Activated gamma-delta T cell treated with anti-CD3 and anti-CD28 coated beads, Interleukin-2, amount 50 U/mL, for 16 hours (primary cell): ENCODE measurements around the gene SPIRE1.

Experiments used
- DNase-seq: peaks from one replicate; pipeline ENCODE4 v3.0.0-alpha.2; 2020; ENCODE audit warnings: low read depth

Gene SPIRE1

DNA sequence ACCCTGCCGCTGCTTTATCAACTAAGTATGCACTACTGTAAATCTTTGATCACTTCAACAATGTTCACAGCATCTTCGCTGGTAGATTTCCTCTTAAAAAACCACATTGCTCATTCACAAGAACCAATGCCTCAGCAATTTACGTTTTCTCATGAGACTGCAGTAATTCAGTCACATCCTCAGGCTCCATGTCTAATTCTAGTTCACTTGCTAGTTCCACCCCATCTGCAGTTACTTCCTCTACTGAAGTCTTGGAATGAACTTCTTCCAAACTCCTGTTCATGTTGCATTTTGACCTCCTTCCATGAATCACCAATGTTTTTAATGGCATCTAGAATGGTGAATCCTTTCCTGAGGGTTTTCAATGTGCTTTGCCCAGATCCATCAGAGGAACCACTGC is 214.4 kb downstream of the SPIRE1 start:
- no peak for DNase-seq

DNA sequence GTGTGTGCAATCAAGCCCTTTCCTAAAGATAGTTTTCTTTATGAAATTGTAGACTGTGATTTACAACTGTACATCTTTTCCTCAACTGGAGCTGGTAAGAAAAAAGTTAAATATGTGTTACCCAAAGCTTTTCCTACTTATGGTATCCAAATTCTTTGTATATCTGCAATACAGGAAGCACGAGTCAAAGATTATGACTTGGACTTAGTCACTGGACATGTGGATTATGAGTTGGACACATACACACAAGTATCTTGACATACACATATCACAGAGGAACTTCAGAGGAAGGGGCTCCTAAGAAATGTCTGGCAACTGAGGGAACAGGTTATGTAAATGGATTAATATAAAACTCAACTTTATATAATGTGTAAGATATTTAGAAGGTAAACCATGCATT is 215.0 kb downstream of the SPIRE1 start:
- no peak for DNase-seq

DNA sequence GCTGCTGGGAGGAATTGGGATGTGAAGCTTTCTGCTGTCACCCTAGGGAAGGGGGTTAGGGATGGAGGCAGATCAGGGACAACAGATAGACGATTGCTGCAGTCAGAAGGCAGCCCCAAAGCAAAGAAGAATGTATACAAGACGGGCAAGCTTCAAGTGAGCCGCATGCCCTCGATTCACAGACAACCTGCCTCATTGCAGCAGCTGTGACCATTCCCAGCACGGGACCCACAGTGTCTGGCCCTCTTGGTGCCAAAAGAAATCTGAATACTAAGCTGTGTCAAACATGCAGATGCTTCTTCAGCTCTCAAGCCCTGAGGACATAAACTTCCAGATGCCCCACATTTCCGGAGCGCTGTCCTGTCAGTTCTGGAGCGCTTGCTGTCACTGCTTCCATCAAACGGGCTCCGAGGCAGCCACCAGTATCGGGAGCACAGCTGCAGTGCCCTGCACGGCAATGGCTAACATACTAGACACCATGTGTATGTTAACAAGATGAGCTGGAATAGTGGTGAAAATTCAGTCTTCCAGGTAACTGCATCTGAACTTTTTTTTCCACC is 216.4 kb downstream of the SPIRE1 start:
- DNase-seq: no peak

DNA sequence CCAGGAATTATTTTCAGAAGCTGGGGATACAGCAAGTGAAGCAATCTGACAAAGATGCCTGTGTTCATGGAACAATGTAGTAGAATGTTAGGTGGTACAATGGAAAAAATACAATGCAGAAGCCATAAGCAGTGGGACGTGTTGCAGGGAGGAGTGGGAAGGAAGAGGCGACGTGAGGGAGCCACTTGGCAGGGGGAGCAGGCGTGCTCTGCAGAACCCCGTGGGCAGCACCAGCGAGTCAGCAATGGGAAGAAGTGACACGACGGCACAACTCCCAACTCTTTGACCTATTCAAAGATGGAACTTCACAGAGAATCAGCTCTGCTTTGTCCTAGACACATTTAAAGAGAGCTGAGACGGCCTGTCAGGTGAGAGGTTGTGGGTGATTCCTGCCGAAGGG is 219.7 kb downstream of the SPIRE1 start:
- DNase-seq: no peak

DNA sequence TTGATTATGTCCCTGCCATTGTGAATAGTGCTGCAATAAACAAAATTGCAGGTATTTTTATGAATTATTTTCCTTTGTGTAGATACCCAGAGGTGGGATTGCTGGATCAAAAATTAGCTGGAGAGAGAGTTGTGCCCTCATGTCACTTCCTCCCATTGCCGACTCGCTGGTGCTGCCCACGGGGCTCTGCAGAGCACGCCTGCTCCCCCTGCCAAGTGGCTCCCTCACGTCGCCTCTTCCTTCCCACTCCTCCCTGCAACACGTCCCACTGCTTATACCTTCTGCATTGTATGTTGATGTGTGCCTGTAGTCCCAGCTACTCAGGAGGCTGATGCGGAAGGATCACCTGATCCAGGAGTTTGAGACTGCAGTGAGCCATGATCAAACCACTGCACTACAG is 222.0 kb downstream of the SPIRE1 start:
- DNase-seq: no peak

DNA sequence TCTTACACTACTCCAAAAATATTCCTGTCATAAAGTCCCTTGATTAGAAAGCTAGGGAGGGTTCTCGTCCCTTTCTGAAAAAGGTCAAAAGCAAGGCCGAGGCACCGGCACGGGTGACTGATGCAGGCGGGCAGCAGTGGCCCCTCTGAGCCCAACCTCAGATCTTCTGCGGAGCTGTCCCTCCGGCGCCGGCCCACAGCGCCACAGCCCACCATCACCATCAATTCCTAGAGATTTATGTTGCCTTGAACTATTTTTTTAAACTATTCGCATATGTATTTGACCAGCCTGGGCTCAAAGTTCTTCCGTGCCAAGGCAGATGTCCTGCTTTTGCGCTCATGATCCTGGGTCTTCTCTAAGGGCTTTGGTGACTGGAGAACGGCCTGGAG is 223.4 kb downstream of the SPIRE1 start:
- no peak for DNase-seq

DNA sequence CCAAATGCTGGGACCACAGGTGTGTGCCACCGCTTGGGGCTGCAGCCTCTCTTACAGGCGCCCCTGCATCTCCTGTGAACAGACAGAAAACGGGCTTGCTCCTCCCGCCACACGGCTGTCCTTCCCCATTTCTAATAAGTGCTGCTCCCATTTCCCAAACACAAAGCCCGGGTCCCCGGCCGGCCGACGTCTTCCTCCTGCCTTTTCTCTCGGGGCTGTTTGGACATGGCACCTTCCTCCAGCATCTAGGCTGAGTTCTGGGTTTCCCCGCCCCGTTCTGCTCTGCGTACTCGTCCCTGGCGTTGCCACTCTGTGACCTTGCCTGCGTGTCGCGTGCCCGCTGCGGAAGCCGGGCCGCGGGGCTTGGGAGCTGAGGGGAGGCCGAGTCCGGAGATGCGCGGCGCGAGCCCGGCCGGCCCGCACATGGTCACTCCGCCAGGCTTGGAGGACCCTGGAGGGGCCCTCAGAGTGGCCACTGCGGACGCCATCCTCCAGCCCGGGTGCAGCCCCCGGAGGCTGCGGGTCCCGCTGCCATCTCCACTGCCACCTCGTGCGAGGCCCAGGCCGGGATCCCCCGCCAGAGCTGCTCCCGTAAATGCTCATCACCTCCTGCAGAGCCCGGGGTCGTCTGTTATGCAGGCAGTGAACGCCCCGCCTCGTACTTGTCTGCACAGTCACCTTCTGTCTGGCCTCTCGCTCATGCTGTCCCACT is 223.9 kb downstream of the SPIRE1 start:
- no peak for DNase-seq

DNA sequence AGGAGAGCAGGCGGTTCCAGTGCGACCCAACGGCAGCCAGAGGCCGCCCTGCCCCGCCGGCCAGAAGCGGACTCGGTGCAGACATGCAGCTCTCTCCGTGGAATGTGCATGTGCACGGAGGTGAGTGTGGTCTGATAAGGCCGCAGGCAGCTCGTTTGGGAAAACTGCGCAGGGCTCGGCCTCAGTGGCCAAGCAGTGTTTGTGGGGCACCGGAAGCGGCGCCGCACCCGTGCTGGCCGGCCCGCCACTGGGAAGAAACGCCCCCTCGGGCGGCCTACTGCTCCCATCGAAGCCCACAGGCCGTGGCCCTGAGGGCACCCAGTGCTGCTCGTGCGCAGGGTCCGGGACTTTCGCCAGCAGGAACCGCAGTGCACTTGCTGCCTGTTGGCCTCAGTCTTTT is 225.0 kb downstream of the SPIRE1 start:
- no peak for DNase-seq

DNA sequence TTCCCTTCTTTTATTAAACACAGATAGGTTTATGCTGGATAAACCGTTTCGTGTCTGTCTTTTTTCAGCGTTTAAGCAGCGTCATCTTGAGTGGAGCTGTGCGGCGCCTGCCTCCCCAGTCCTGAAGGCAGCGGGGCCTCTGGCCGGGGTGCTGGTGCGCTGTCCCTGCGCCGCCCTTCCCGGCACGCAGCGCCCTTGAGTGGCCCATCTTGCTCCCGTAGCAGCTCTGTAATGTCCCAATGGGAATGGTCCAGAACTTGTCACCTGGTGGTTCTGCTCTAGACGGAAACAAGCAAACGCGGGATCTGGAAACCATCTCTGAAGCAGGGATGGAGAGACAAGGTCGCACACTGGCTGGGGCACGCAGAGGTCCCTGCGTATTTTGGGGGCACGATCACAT is 225.7 kb downstream of the SPIRE1 start:
- no peak for DNase-seq

DNA sequence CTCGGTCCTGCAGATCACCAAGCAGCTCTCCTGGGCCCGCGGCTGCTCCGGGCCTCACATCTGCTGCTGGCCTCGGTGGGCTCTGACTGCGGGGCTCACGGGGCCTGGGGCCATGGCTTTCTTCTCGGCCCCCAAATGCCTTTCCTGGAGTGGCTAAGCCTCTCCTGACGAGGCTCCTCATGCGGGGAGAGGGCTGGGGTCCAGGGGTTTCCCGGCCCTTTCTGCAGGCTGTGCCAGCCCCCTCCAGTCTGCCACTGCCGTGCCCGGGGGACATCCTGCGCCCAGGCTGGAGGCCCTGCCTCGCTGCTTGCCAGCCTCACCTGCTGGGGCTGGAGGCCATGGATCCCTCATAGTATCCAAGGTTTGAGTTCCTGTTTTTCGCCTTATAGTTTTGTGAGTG is 226.3 kb downstream of the SPIRE1 start:
- no peak for DNase-seq

DNA sequence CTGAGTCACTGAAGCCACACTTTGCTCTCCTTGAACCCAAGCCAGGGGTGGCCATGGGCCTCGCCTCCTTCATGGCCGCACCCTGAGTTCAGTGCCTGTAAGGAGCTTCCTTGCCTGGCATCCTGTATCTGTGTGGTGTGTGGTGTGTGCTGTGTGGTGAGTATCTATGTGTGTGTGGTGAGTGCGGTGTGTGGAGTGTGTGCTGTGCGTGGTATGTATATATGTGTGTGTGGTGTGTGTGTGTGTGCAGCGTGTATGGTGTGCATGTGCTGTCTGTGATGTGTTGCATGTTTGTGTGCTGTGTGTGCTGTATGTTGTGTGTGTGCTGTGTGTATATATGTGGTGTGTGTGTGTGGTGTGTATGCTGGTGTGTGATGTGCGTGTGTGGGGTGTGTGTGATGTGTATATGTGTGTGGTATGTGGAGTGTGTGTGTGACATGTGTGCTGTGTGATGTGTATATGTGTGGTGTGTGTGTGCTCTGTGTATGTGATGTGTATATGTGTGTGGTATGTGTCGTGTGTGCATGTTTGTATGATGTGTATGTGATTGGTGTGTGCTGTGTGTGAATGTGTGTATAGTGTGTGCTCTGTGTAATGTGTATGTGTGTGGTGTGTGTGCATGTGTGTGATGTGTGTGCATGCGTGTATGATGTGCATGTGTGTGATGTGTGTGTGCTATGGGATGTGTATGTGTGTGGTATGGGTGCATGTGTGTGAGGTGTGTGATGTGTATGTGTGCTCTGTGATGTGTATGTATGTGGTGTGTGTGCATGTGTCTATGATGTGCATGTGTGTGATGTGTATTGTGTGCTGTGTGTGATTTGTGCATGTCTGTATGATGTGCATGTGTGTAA is 227.5 kb downstream of the SPIRE1 start:
- DNase-seq: no peak

DNA sequence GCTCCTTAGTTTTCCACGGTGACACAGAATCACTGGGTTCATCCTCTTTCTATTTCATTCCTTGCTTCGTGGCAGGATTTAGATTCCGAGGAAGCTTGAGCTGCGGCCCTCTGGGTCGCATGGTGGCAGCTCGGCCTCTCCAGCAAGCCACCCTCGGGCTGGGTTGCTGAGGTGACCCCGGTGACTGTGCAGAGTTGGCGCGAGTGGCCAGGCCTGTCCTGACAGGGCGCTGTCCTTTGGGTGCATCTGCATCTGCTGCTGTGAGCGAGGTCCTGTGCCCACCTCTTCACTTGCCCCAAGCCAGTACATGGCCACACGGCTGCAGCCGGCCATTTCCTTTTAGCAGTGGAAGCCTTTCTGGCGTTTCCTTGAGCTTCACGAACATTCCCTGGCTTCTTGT is 228.4 kb downstream of the SPIRE1 start:
- DNase-seq: no peak

DNA sequence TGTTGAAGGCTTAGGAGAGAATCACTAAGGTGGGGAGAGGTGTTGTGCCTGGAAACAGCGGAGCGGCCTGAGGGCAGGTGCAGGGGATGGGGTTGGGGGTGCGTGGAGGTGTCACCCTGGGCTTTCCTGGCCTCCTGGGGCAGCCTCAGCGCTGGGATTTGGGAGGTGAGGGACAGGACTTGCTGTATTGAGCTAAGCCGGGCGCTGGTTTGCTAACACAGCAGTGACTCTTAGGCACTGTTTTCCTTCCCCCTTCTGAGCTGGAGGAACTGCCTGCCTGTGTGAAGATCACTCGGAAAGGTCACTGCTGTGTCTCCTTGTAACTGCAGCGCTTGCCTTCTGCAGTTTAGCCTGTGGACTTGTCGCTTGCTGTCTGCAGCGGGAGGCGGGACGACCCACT is 229.0 kb downstream of the SPIRE1 start:
- no peak for DNase-seq

DNA sequence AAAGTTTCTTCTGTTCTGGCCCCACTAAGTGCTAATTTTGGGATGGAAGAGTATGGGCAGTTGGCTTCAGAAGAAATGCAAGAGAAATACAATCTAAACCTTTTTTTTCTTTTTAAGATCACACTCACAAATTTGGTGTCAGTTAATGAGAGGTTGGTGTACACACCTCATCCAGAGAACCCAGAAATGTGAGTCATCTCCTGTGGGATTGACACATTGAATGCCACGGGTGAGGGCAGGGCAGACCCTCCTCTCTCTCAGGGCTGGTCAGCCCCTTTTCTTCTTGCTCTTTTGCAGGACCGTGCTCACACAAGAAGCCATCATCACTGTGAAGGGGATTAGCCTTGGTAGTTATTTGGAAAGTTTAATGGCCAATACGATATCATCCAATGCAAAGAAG is 231.0 kb downstream of the SPIRE1 start:
- DNase-seq: no peak

DNA sequence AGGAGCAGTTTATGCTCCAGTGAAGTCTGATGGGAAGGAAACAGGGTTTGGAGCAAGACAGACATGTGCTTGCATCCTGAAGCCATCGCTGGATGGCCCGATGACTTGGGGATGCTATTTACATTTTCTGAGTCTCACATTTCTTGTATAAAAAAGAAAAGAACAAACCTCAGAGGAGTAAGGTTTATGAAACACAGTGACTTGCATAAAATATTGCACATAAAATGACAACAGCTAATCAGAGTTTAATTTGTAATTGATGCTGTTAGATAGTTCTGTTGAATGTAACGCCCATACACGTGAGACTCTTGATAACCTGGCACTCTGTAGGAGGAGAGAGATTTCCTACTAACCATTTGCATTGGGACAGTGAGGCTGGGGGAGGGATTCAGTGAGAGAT is 233.7 kb downstream of the SPIRE1 start:
- DNase-seq: no peak

DNA sequence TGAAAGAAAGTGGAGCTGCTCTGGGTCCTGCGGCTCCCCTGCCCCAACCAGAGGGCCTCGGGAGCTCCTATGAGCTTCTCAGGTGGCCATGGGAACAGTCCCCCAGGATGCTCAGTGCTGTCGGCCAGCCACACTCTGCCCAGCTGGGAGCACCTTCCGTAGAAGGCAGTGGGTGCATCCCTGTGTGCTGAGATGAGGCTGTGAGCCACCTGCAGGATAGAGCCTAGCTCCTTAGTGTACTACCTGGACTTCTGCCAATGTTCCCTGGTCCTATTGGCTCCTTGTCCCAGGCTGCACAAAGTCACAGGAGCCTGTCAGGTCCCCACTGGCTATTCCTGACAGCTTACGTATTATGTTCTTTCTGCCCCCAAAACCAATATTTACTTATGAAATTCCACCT is 234.1 kb downstream of the SPIRE1 start:
- no peak for DNase-seq

DNA sequence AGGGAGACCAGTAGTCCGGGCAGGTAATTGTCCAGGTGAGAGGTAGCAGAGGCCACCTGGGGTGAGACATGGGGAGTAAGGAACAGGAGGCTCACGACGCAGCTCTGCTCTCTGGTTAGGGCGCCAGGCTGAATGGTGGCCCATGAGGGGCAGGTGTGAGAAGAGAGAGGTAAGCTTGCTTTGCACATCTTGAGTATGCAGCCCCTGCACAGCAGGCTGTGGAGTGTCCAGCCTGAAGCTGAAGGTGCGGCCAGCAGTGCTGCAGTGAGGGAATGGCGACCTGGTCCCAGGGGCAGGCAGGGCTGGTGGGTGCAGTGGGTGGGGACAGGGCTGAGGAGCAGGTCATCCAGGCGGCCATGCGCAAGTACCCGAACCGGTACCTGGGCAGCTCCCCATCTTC is 234.5 kb downstream of the SPIRE1 start:
- DNase-seq: no peak

DNA sequence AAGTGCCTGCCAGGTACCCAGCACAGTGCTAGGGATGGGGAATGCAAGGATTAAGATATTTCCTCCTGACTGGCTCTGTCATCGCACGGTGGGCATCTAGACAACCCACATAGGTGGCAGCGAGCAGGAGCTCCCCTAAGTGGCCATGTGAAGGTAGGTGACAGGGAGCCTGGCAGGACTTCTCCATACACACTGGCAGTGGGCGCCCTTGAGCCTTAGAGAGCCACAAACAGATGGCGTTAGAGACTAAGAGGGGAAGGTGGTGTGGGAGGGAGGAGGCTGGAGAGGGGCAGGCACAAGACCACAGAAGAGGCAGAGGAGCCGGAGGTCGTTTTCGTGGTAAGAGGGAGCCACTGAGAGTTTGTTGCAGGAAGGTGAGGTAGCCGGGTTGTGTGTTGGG is 235.0 kb downstream of the SPIRE1 start:
- DNase-seq: no peak

DNA sequence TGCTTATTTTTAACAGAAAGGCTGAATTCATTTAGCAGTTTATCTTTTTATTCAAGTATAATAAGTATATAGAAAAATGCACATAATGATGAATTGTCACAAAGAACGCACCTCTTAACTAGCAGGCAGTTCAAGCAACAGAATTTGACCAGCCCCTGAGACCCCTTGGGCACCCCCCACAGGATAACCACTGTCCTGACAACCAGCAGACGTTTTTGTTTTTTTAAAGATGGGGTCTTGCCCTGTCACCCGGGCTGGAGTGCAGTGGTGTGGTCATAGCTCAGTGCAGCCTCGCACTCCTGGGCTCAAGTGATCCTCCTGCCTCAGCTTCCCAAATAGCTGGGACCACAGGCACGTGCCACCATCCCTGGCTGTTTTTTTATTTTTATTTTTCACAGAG is 236.2 kb downstream of the SPIRE1 start:
- DNase-seq: no peak

DNA sequence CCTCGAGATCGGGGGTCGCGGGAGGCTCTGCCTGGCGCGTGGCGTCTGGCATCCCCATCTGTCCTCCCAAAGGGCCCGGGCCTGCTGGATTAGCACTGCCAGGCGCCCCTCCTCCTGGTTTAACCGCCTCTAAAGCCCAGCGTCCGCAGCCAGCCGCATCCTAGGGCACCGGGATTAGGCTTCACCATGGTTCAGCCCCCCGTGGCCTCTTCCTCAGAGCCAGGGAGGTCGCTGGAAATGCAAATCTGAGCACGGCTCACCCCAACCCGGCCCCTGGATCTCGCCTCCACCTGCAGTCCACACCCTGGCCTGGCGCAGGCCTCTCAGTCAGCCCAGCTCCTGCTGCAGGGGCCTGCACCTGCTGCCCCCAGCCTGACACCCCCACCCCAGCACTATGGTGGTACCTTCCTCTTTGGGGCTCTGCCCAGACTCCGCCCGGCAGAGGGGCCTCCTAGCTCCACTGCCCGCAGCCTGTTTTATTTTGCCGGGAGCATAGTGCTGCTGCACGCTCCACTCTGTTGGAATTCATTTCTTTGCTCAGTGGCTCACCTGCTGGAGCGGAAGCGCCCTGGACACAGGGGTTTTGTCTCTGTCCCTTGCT is 237.0 kb downstream of the SPIRE1 start:
- DNase-seq: no peak

DNA sequence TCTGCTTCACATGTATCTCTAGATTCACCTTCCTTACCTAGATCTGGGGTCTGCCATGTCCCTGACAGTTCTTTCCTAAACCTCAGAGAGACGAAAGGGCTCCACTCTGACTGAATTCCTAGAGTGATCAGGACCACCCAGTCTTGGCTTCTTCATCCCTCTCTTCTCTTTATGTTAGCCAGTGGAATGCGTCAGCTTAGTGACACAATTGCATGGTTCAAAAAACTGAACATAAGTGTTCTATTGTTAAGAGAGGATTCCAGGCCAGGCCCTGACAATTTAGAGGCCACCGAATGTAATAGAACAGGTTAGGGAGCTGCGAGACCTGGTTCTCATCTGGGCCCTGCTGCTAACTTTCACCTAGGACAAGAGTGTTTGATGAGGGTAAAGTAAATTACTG is 240.2 kb downstream of the SPIRE1 start:
- DNase-seq: no peak

DNA sequence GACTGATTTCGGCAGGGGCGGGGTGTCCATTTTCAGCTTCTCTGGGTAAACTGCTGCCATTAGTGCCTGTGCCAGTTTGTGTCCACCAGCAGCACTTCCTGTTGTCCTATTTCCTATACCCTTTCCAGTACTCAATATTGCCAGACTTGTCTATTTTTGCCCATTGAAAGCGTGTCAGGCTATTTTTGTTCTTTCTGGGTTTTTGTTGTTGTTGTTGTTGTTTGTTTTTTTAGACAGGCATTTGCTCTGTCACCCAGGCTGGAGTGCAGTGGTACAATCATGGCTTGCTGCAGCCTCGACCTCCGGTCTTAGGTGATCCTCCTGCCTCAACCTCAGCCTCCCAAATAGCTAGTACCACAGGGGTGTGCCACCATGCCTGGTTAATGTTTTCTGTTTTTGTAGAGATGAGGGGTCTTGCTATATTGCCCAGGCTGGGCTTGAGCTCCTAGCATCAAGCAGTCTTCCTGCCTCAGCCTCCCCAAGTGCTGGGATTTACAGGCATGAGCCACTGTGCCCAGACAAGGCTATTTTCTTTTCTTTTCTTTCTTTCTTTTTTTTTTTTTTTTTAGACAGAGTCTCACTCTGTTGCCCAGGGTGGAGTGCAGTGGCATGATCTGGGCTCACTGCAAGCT is 241.7 kb downstream of the SPIRE1 start:
- no peak for DNase-seq

DNA sequence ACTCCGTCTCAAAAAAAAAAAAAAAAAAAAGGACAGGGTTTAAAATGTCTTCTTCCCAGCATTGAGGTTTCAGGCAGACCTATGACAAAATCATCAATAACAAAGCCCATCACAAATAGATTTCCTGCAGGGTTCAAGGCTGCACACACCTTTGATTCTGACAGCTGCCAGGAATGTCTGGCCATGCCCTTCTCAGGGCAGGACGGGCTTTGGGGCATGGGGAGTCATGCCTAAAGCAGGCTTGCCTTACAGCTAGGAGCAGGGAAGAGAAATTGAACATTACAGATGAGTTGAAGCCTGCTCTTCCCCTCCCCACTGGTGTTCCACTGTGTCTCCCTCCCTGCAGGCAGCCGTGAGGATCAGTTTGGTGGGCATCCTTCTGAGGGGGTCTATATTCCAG is 246.5 kb downstream of the SPIRE1 start:
- no peak for DNase-seq
